ENCODE measurements around the gene OLFM1. TPM values are rescaled to one million over a fixed set of nuclear protein-coding genes. Genes with fewer than 3 reads are reported as not detected.
A peak's percentile ranks its signal among the peaks of the same experiment; 100 is the strongest.

The OLFM1 gene
- total and polyA plus RNA-seq, 2 experiments from 2014 or later: 2.4 to 3.8 TPM

- Histone ChIP-seq H3K27me3 (no peaks in the 10 kb centered on the region), H3K27ac (no peak overlapping the region)
- no peak for DNase-seq (ENCODE audit: low read depth in 1 of 2, low spot score in 1 of 2)
Observed at GRCh38 chr9:135152614-135153334, 65.3 kb downstream of the OLFM1 start.

GRCh38 chr9:135154050-135154615 is 66.7 kb downstream of the OLFM1 start:
- Histone ChIP-seq H3K4me3 (no peak overlapping the region), H3K27me3 (peaks cover 6% of the 10 kb centered on the region), H3K4me1 (ENCODE audit: low read depth) (no peaks in the 10 kb centered on the region), H3K27ac (no peak overlapping the region), H3K36me3 (no peaks in the 10 kb centered on the region), H3K9me3 (ENCODE audit: low read depth) (no peaks in the 10 kb centered on the region)
- TF ChIP-seq CTCF (IDR thresholded peaks at IDR 0.05; ENCODE audit: low read depth, low read length): no peak
- no peak for DNase-seq (ENCODE audit: low read depth in 1 of 2, low spot score in 1 of 2)

More at GRCh38 chr9:135152614-135153334, 65.3 kb downstream of the OLFM1 start:
- Histone ChIP-seq H3K36me3 (no peaks in the 10 kb centered on the region), H3K4me3 (no peak overlapping the region), H3K9me3 (ENCODE audit: low read depth) (no peaks in the 10 kb centered on the region), H3K4me1 (ENCODE audit: low read depth) (no peaks in the 10 kb centered on the region)
- no peak for TF ChIP-seq CTCF (IDR thresholded peaks at IDR 0.05; ENCODE audit: low read depth, low read length)

- no peak for DNase-seq (ENCODE audit: low read depth in 1 of 2, low spot score in 1 of 2)
- peaks cover 6% of the 10 kb centered on the region for H3K27me3 ChIP-seq
- TF ChIP-seq CTCF (IDR thresholded peaks at IDR 0.05; ENCODE audit: low read depth, low read length): no peak
- H3K4me1 ChIP-seq (ENCODE audit: low read depth): no peaks in the 10 kb centered on the region
- no peak overlapping the region for H3K27ac ChIP-seq
- no peaks in the 10 kb centered on the region for H3K36me3 ChIP-seq
- H3K9me3 ChIP-seq (ENCODE audit: low read depth): no peaks in the 10 kb centered on the region
- H3K4me3 ChIP-seq: no peak overlapping the region
Observed at GRCh38 chr9:135155396-135155795, 67.9 kb downstream of the OLFM1 start.

- H3K9me3 ChIP-seq (ENCODE audit: low read depth): no peaks in the 10 kb centered on the region
- H3K36me3 ChIP-seq: no peaks in the 10 kb centered on the region
- no peaks in the 10 kb centered on the region for H3K4me1 ChIP-seq (ENCODE audit: low read depth)
- no peak for TF ChIP-seq CTCF (IDR thresholded peaks at IDR 0.05; ENCODE audit: low read depth, low read length)
- peak; percentile 69 to 93 for DNase-seq (ENCODE audit: low read depth in 1 of 2, low spot score in 1 of 2)
- H3K27ac ChIP-seq: no peak overlapping the region
- peaks cover 6% of the 10 kb centered on the region for H3K27me3 ChIP-seq
- H3K4me3 ChIP-seq: no peak overlapping the region
Observed at GRCh38 chr9:135156525-135157510, 69.3 kb downstream of the OLFM1 start.

- no peak overlapping the region for H3K4me3 ChIP-seq
- TF ChIP-seq CTCF (IDR thresholded peaks at IDR 0.05; ENCODE audit: low read depth, low read length): no peak
- H3K27ac ChIP-seq: no peak overlapping the region
- H3K36me3 ChIP-seq: no peaks in the 10 kb centered on the region
- no peak for DNase-seq (ENCODE audit: low read depth in 1 of 2, low spot score in 1 of 2)
- no peaks in the 10 kb centered on the region for H3K9me3 ChIP-seq (ENCODE audit: low read depth)
- peaks cover 6% of the 10 kb centered on the region for H3K27me3 ChIP-seq
- no peaks in the 10 kb centered on the region for H3K4me1 ChIP-seq (ENCODE audit: low read depth)
Observed at GRCh38 chr9:135157856-135158563, 70.5 kb downstream of the OLFM1 start.

Measured in cardiac muscle cell (in vitro differentiated cells and primary cell).